ENCODE measurements around the gene PATL2. TPM values are rescaled to one million over a fixed set of nuclear protein-coding genes. Genes with fewer than 3 reads are reported as not detected.
"Not testable (repeated sequence)": the region's sequence is repeated elsewhere in the genome, so short reads cannot be mapped to it uniquely, and the experiment has no call there.

Gene PATL2
- total RNA-seq, 1 experiment from 2014 or later = 1.2 TPM

- no peaks in the 10 kb centered on the region for H3K27me3 ChIP-seq (replicated peaks; ENCODE audit: insufficient read depth, low read depth, low read length, poor library complexity)
- no peak overlapping the region for H3K27ac ChIP-seq (ENCODE audit: low read depth, low read length, poor library complexity, severe bottlenecking)
- H3K36me3 ChIP-seq (ENCODE audit: insufficient read depth, low read length, poor library complexity, severe bottlenecking) = peaks cover 79% of the 10 kb centered on the region
- H3K9me3 ChIP-seq (ENCODE audit: low read depth, low read length, poor library complexity, severe bottlenecking) = no peaks in the 10 kb centered on the region
- H3K4me1 ChIP-seq (ENCODE audit: insufficient read depth, low read length, poor library complexity, severe bottlenecking) = no peaks in the 10 kb centered on the region
- TF ChIP-seq EZH2 (IDR thresholded peaks at IDR 0.05; ENCODE audit: borderline replicate concordance, low read depth, low read length, poor library complexity, severe bottlenecking) = no peak
- TF ChIP-seq, protein P1, sequence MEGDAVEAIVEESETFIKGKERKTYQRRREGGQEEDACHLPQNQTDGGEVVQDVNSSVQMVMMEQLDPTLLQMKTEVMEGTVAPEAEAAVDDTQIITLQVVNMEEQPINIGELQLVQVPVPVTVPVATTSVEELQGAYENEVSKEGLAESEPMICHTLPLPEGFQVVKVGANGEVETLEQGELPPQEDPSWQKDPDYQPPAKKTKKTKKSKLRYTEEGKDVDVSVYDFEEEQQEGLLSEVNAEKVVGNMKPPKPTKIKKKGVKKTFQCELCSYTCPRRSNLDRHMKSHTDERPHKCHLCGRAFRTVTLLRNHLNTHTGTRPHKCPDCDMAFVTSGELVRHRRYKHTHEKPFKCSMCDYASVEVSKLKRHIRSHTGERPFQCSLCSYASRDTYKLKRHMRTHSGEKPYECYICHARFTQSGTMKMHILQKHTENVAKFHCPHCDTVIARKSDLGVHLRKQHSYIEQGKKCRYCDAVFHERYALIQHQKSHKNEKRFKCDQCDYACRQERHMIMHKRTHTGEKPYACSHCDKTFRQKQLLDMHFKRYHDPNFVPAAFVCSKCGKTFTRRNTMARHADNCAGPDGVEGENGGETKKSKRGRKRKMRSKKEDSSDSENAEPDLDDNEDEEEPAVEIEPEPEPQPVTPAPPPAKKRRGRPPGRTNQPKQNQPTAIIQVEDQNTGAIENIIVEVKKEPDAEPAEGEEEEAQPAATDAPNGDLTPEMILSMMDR (conservative IDR thresholded peaks at IDR 0.05; ENCODE audit: low read depth, low read length) = no peak
- CTCF ChIA-PET = no interaction called here
- BruUV-seq (replicated peaks) = no TSS peak
- no peak overlapping the region for H3K4me3 ChIP-seq (ENCODE audit: low read depth, low read length, poor library complexity, severe bottlenecking)
- peak; percentile 6 for DNase-seq (ENCODE audit: low spot score)
- intact Hi-C loops (cut with micrococcal nuclease; ENCODE audit: unreplicated experiment) = no loop called here
- POLR2A ChIA-PET (ENCODE audit: low non-redundant PET) = interaction anchor here (0.6 to 0.7 kb wide), 2 partner anchors 25 to 77 kb away, joined by 3 to 6 read pairs; partner anchors contain the start of genes B2M and PATL2
Observed at GRCh38 chr15:44633603-44634002, 77.5 kb downstream of the PATL2 start.

DNA sequence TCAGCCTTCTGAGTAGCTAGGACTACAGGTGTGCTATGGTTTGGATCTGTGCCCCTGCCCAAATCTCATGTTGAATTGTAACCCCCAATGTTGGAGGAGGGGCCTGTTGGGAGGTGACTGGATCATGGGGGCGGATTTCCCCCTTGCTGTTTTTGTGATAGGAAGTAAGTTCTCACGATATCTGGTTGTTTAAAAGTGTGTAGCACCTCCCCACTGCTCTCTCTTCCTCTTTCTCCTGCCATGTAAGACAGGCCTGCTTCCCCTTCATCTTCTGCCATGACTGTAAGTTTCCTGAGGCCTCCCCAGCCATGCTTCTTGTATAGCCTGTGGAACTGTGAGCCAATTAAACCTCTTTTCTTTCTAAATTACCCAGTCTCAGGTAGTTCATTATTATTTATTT lies 85.8 kb downstream of the PATL2 start:
- H3K36me3 ChIP-seq (ENCODE audit: insufficient read depth, low read length, poor library complexity, severe bottlenecking) = peaks cover 84% of the 10 kb centered on the region
- BruUV-seq (replicated peaks) = not testable (repeated sequence)

DNA sequence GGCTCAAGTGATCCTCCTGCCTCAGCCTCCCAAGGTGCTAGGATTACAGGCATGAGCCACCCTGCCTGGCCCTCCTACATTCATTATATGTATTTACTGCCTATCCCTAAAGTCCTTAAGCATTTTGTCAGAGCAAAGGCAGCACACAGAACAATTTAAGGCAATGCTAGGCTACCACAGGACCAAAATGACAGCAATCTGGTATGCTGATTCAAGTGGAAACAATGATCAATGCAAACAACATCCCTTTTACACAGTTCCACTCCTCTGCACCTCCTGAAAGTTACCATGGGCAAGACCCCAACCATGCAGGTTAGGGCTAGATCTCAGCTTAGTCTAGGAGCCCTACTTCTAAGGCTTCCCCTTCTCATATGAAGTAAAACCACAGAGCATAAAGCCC lies 87.9 kb downstream of the PATL2 start:
- no peaks in the 10 kb centered on the region for H3K9me3 ChIP-seq (ENCODE audit: low read depth, low read length, poor library complexity, severe bottlenecking)
- TF ChIP-seq, protein P1 (conservative IDR thresholded peaks at IDR 0.05; ENCODE audit: low read depth, low read length) = no peak
- TF ChIP-seq EZH2 (IDR thresholded peaks at IDR 0.05; ENCODE audit: borderline replicate concordance, low read depth, low read length, poor library complexity, severe bottlenecking) = no peak
- ChIA-PET POLR2A (ENCODE audit: low non-redundant PET) (no interaction called here), CTCF (no interaction called here)
- H3K27me3 ChIP-seq (replicated peaks; ENCODE audit: insufficient read depth, low read depth, low read length, poor library complexity) = no peaks in the 10 kb centered on the region
- H3K27ac ChIP-seq (ENCODE audit: low read depth, low read length, poor library complexity, severe bottlenecking) = no peak overlapping the region
- peaks cover 78% of the 10 kb centered on the region for H3K36me3 ChIP-seq (ENCODE audit: insufficient read depth, low read length, poor library complexity, severe bottlenecking)
- H3K4me3 ChIP-seq (ENCODE audit: low read depth, low read length, poor library complexity, severe bottlenecking) = no peak overlapping the region
- intact Hi-C loops (cut with micrococcal nuclease; ENCODE audit: unreplicated experiment) = no loop called here
- no peak for DNase-seq (ENCODE audit: low spot score)
- BruUV-seq (replicated peaks) = no TSS peak
- no peaks in the 10 kb centered on the region for H3K4me1 ChIP-seq (ENCODE audit: insufficient read depth, low read length, poor library complexity, severe bottlenecking)

More for the DNA sequence above, 85.8 kb downstream of the PATL2 start:
- intact Hi-C loops (cut with micrococcal nuclease; ENCODE audit: unreplicated experiment); H3K4me3 ChIP-seq (ENCODE audit: low read depth, low read length, poor library complexity, severe bottlenecking); DNase-seq (ENCODE audit: low spot score); H3K27me3 ChIP-seq (replicated peaks; ENCODE audit: insufficient read depth, low read depth, low read length, poor library complexity); H3K4me1 ChIP-seq (ENCODE audit: insufficient read depth, low read length, poor library complexity, severe bottlenecking); CTCF ChIA-PET; POLR2A ChIA-PET (ENCODE audit: low non-redundant PET); H3K27ac ChIP-seq (ENCODE audit: low read depth, low read length, poor library complexity, severe bottlenecking); H3K9me3 ChIP-seq (ENCODE audit: low read depth, low read length, poor library complexity, severe bottlenecking): not testable (repeated sequence)

GRCh38 chr15:44620081-44620480 lies 91.0 kb downstream of the PATL2 start:
- Histone ChIP-seq H3K27me3 (replicated peaks; ENCODE audit: insufficient read depth, low read depth, low read length, poor library complexity) (no peaks in the 10 kb centered on the region), H3K36me3 (ENCODE audit: insufficient read depth, low read length, poor library complexity, severe bottlenecking) (peaks cover 76% of the 10 kb centered on the region), H3K9me3 (ENCODE audit: low read depth, low read length, poor library complexity, severe bottlenecking) (no peaks in the 10 kb centered on the region), H3K27ac (ENCODE audit: low read depth, low read length, poor library complexity, severe bottlenecking) (no peak overlapping the region), H3K4me3 (ENCODE audit: low read depth, low read length, poor library complexity, severe bottlenecking) (no peak overlapping the region), H3K4me1 (ENCODE audit: insufficient read depth, low read length, poor library complexity, severe bottlenecking) (no peaks in the 10 kb centered on the region)
- ChIA-PET CTCF (no interaction called here), POLR2A (ENCODE audit: low non-redundant PET) (no interaction called here)
- no peak for DNase-seq (ENCODE audit: low spot score)
- TF ChIP-seq EZH2 (IDR thresholded peaks at IDR 0.05; ENCODE audit: borderline replicate concordance, low read depth, low read length, poor library complexity, severe bottlenecking) = no peak
- TF ChIP-seq, protein P1 (conservative IDR thresholded peaks at IDR 0.05; ENCODE audit: low read depth, low read length) = no peak
- intact Hi-C loops (cut with micrococcal nuclease; ENCODE audit: unreplicated experiment) = no loop called here
- no TSS peak for BruUV-seq (replicated peaks)
